Panc1 (cell line): ENCODE measurements around the gene SH3PXD2A. TPM values are rescaled to one million over a fixed set of nuclear protein-coding genes. Genes with fewer than 3 reads are reported as not detected.

Experiments used
- ATAC-seq: fragments of 200-7000 bp; cut with Tn5 transposase; 2 replicates; pipeline ENCODE4 v1.9.1; 2020; ENCODE audit warnings: mild to moderate bottlenecking, moderate library complexity
- BruUV-seq: library from RNA; stranded (reverse); fragments of 400-500 nt; replicated peaks from 2 replicates; lab custom pipeline; 2021; lab: Mats Ljungman, UMichigan
- CTCF ChIA-PET: fragments of 300-600 bp; sonication (Branson Sonifier 250); formaldehyde crosslinking; loops from one replicate; lab custom pipeline; 2022; ENCODE audit warnings: antibody characterized with exemption; lab: Charles Lee
- POLR2A ChIA-PET: fragments of 300-600 bp; sonication (Branson Sonifier 250); formaldehyde crosslinking; loops from one replicate; lab custom pipeline; 2022; ENCODE audit warnings: antibody characterized with exemption; lab: Charles Lee
- DNase-seq: peaks from one replicate; pipeline ENCODE4 v3.0.0-alpha.2; 2010; ENCODE audit warnings: low read depth, low spot score
- H3K27ac ChIP-seq: 2 replicates; pipeline ENCODE4 v1.5.1; 2011; ENCODE audit warnings: mild to moderate bottlenecking, low read length, inconsistent platforms
- H3K27me3 ChIP-seq: fragments of 200-500 bp; sonication (Bioruptor generic); 2 replicates; pipeline ENCODE4 v1.6.0; 2014; ENCODE audit warnings: low read length, inconsistent platforms; ENCODE audit not compliant: control insufficient read depth, insufficient read depth
- H3K36me3 ChIP-seq: fragments of 200-500 bp; sonication (Bioruptor generic); 2 replicates; pipeline ENCODE4 v1.5.1; 2014; ENCODE audit warnings: inconsistent platforms, mild to moderate bottlenecking, low read length, moderate library complexity; ENCODE audit not compliant: control insufficient read depth, insufficient read depth
- H3K4me1 ChIP-seq: 2 replicates; pipeline ENCODE4 v1.5.1; 2011; ENCODE audit warnings: inconsistent platforms, mild to moderate bottlenecking, low read length, moderate library complexity; ENCODE audit not compliant: control insufficient read depth, insufficient read depth
- H3K4me3 ChIP-seq, 2 experiments: 2 replicates each; pipeline ENCODE4 v1.5.1; 2011 to 2012; ENCODE audit warnings: low read depth in 2 of 2, low read length in 2 of 2, mild to moderate bottlenecking in 2 of 2, inconsistent platforms in 1 of 2, moderate library complexity in 1 of 2
- H3K9me3 ChIP-seq: fragments of 200-500 bp; sonication (Bioruptor generic); 2 replicates; pipeline ENCODE4 v1.5.1; 2014; ENCODE audit warnings: low read depth, mild to moderate bottlenecking, inconsistent platforms, low read length, moderate library complexity; ENCODE audit not compliant: control insufficient read depth, insufficient read depth
- CTCF ChIP-seq: fragments of 450-650 bp; IDR thresholded peaks from 2 replicates; pipeline ENCODE4 v1.5.1; 2017; ENCODE audit warnings: mild to moderate bottlenecking
- POLR2AphosphoS5 ChIP-seq: IDR thresholded peaks from 2 replicates; pipeline ENCODE4 v1.6.1; 2012; ENCODE audit warnings: mild to moderate bottlenecking, low read depth, low read length, moderate library complexity
- REST ChIP-seq, 2 experiments: IDR thresholded peaks; 2 replicates each; pipeline ENCODE4 v1.6.1; 2011 to 2012; ENCODE audit warnings: low read depth in 2 of 2, control low read depth in 1 of 2, low read length in 1 of 2, mild to moderate bottlenecking in 1 of 2, moderate library complexity in 1 of 2; ENCODE audit not compliant: insufficient read depth in 1 of 2
- SIN3A ChIP-seq: IDR thresholded peaks from 2 replicates; pipeline ENCODE4 v1.6.1; 2012; ENCODE audit warnings: low read depth, mild to moderate bottlenecking, low read length, moderate library complexity, borderline replicate concordance; ENCODE audit not compliant: insufficient read depth
- TCF7L2 ChIP-seq: IDR thresholded peaks from 2 replicates; pipeline ENCODE4 v1.6.1; 2011; ENCODE audit warnings: mild to moderate bottlenecking, low read depth, low read length, inconsistent platforms
- in situ Hi-C: cut with HindIII; loops from 2 replicates; pipeline ENCODE4 v1.10.0; 2016; ENCODE audit warnings: low sequenced_read_pairs, low pct_unique_long_range_greater_than_20kb
- intact Hi-C: fragments of 100-400 bp; cut with micrococcal nuclease; formaldehyde crosslinking; loops from one replicate; pipeline ENCODE4 v1.10.0; 2022; ENCODE audit not compliant: unreplicated experiment
- total RNA-seq: library from RNA; stranded (reverse); gene quantifications from one replicate; pipeline ENCODE4 v1.2.1, GENCODE V29; 2021; ENCODE audit not compliant: unreplicated experiment

Gene SH3PXD2A
- total RNA-seq, 1 experiment from 2014 or later: 5.7 TPM

GRCh38 chr10:103587073-103587472 is 268.3 kb downstream of the SH3PXD2A start:
- DNase-seq: no peak
- BruUV-seq: no TSS peak
- CTCF ChIA-PET: no interaction called here
- POLR2A ChIA-PET: interaction anchor here (0.5 kb wide), 1 partner anchor 22 kb away, joined by 4 read pairs; no protein-coding TSS in a partner anchor
- ATAC-seq: no peak
- Histone ChIP-seq H3K27ac (no peak overlapping the region), H3K27me3 (no peaks in the 10 kb centered on the region), H3K4me1 (no peaks in the 10 kb centered on the region), H3K9me3 (no peaks in the 10 kb centered on the region), H3K36me3 (no peaks in the 10 kb centered on the region), H3K4me3 (no peak overlapping the region)
- TF ChIP-seq CTCF (no peak), POLR2AphosphoS5 (no peak), TCF7L2 (no peak), SIN3A (no peak), REST (IDR thresholded peaks at IDR 0.05; ENCODE audit: insufficient read depth in 1 of 2, low read depth in 2 of 2, low read length in 1 of 2) (no peak)
- in situ Hi-C loops (no loop called here), intact Hi-C loops (no loop called here)

- no peaks in the 10 kb centered on the region for H3K36me3 ChIP-seq
- no peak overlapping the region for H3K4me3 ChIP-seq
- no peaks in the 10 kb centered on the region; the same call in 1 of the 2 replicates for H3K27me3 ChIP-seq
- no peaks in the 10 kb centered on the region for H3K9me3 ChIP-seq
- in situ Hi-C loops: no loop called here
- TF ChIP-seq SIN3A (no peak), REST (IDR thresholded peaks at IDR 0.05; ENCODE audit: insufficient read depth in 1 of 2, low read depth in 2 of 2, low read length in 1 of 2) (no peak), TCF7L2 (no peak), POLR2AphosphoS5 (no peak), CTCF (no peak)
- POLR2A ChIA-PET: no interaction called here
- no TSS peak for BruUV-seq
- no peak for DNase-seq
- H3K4me1 ChIP-seq: no peaks in the 10 kb centered on the region
- no peak overlapping the region for H3K27ac ChIP-seq
- CTCF ChIA-PET: no interaction called here
- no peak for ATAC-seq
- intact Hi-C loops: no loop called here
These were observed 270.4 kb downstream of the SH3PXD2A start for GRCh38 chr10:103585011-103585405.
